ENCODE data around the gene ZNF541.
A peak's percentile ranks its signal among the peaks of the same experiment; 100 is the strongest.

The ZNF541 gene

DNA sequence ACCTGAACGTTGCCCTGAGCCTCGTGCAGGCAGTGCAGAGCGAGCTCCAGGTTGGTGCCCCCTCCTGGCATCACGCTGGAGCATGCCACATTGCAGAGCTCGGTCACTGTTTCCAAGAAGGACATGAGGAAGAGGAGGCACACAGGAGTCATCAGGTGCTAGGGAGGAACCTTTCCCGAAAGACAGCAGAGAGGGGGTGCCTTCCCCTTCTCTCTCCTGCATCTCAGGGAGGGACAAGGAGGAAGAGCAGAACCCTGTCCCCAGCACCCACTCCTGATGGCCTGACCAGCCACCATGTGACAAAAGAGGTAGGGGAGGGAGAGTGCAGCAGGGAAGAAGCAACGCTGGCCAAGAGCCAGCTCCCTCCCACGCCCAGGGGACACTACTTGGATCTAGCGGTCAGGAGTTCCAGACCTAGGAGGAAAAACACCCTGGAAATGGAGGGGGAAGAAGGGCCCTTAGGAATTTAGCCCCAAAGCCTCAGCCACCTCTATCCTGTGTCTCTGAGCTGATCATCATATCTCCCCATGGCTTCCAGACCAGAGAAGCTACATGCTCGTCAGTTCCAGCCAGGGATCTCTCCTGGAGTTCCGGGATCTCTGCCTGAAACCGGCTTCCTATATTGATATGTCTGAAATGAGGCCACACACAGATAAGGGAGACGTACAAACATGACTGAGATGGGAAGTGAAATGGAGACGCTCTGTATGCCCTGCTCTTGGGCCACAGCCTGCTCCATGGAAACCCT lies 41.1 kb downstream of the ZNF541 start:
- H3K4me1 ChIP-seq (ENCODE audit: control insufficient read depth in 1 of 2, insufficient read depth in 2 of 2, low read length in 2 of 2), result no peaks in the 10 kb centered on the region
- H3K27ac ChIP-seq (ENCODE audit: low read depth, low read length), result no peak overlapping the region
- no peaks in the 10 kb centered on the region for H3K9me3 ChIP-seq (ENCODE audit: control insufficient read depth in 1 of 2, low read length in 2 of 2)
- no peaks in the 10 kb centered on the region for H3K27me3 ChIP-seq (ENCODE audit: control insufficient read depth in 1 of 2, insufficient read depth in 2 of 2, low read length in 2 of 2)
- H3K36me3 ChIP-seq (ENCODE audit: control insufficient read depth in 1 of 2, insufficient read depth in 2 of 2, low read length in 2 of 2), result no peaks in the 10 kb centered on the region
- no peak overlapping the region for H3K9ac ChIP-seq (ENCODE audit: low read depth in 1 of 2, low read length in 2 of 2)
- H3K4me3 ChIP-seq (ENCODE audit: low read depth in 1 of 2, low read length in 2 of 2), result no peak overlapping the region

DNA sequence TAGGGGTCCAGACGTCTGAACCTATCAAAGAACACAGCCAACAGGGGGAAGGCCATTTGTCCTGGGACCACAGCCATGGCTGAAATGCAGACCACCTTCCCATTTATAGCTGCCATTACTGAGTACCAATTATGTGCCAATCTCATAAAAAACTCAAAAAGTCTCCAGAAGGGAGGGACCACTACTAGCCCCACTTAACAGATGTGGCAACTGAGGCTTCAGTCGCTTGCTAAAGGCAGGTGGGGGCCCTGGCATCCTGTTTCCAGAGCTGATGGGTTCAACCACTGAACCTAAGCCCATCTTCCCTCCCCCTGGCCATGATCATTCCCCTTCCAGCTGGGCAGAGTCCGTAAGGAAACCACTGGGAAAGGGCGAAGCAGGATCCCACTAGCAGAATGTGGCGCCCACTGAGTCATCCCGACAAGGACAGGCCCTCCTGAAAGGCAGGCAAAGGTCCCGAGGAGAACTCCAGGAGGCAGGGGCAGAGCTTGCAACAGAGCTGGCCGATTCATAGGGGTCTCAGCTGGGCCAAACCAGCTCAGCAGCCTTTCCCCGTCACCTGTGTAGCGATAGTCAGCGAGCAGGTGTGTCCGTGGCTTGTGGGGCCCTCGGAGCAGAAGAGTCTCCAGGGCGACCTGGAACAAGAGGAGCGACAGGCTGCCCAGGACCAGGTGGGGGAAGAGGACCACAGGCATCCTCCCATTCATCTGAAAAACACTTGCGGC lies 43.8 kb downstream of the ZNF541 start:
- H3K27ac ChIP-seq (ENCODE audit: low read depth, low read length), result no peak overlapping the region
- no peaks in the 10 kb centered on the region for H3K4me1 ChIP-seq (ENCODE audit: control insufficient read depth in 1 of 2, insufficient read depth in 2 of 2, low read length in 2 of 2)
- no peak overlapping the region for H3K4me3 ChIP-seq (ENCODE audit: low read depth in 1 of 2, low read length in 2 of 2)
- no peaks in the 10 kb centered on the region for H3K36me3 ChIP-seq (ENCODE audit: control insufficient read depth in 1 of 2, insufficient read depth in 2 of 2, low read length in 2 of 2)
- no peak overlapping the region for H3K9ac ChIP-seq (ENCODE audit: low read depth in 1 of 2, low read length in 2 of 2)
- no peaks in the 10 kb centered on the region for H3K27me3 ChIP-seq (ENCODE audit: control insufficient read depth in 1 of 2, insufficient read depth in 2 of 2, low read length in 2 of 2)
- no peaks in the 10 kb centered on the region for H3K9me3 ChIP-seq (ENCODE audit: control insufficient read depth in 1 of 2, low read length in 2 of 2)

DNA sequence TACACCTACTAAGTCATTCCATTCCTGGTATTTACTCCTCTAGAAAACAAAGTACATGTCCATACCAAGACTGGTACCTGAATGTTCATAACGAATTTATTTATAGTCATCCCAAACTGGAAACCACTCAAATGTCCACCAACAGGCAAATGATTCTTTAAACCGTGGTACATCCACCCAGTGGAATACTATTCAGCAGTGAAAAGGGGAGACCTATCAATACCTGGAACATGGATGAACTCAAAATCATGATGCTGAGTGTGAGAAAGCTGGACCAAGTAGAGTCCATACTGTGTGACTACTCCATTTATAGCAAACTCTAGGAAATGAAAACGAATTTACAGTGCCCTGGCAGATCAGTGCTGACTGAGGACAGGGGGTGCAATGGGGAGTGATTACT lies 46.1 kb downstream of the ZNF541 start:
- Histone ChIP-seq H3K27me3 (ENCODE audit: control insufficient read depth in 1 of 2, insufficient read depth in 2 of 2, low read length in 2 of 2) (no peaks in the 10 kb centered on the region), H3K9ac (ENCODE audit: low read depth in 1 of 2, low read length in 2 of 2) (no peak overlapping the region), H3K4me3 (ENCODE audit: low read depth in 1 of 2, low read length in 2 of 2) (no peak overlapping the region)

DNA sequence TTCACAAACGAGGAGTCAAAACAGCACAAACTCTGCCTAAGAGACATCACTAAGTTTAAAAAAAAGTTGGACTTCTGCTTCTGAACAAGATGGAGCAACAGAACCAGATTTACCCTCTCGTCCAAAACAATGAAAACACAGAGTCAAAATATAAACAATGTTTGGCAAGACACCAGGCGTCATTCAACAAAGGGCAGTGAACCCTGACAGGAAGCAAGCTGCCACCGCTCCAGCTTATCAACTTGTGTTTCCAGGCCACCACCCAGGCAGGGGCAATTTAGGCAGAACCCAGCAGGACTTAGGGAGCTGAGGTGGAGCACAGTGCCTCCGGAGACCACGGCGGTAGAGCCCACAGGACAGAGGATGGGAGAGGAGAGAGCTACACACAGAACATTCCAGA lies 49.5 kb downstream of the ZNF541 start:
- no peaks in the 10 kb centered on the region for H3K9me3 ChIP-seq (ENCODE audit: control insufficient read depth in 1 of 2, low read length in 2 of 2)
- no peak overlapping the region for H3K27ac ChIP-seq (ENCODE audit: low read depth, low read length)
- H3K4me1 ChIP-seq (ENCODE audit: control insufficient read depth in 1 of 2, insufficient read depth in 2 of 2, low read length in 2 of 2), result peaks cover 9 to 12% of the 10 kb centered on the region in 2 donors
- H3K36me3 ChIP-seq (ENCODE audit: control insufficient read depth in 1 of 2, insufficient read depth in 2 of 2, low read length in 2 of 2), result no peaks in the 10 kb centered on the region
- no peak overlapping the region for H3K4me3 ChIP-seq (ENCODE audit: low read depth in 1 of 2, low read length in 2 of 2)
- no peaks in the 10 kb centered on the region for H3K27me3 ChIP-seq (ENCODE audit: control insufficient read depth in 1 of 2, insufficient read depth in 2 of 2, low read length in 2 of 2)
- H3K9ac ChIP-seq (ENCODE audit: low read depth in 1 of 2, low read length in 2 of 2), result peak overlapping the region in 1 of 2 donors; percentile 7

More for the DNA sequence above, 46.1 kb downstream of the ZNF541 start:
- H3K27ac ChIP-seq (ENCODE audit: low read depth, low read length), result no peak overlapping the region
- peaks cover 9 to 11% of the 10 kb centered on the region in 2 donors for H3K4me1 ChIP-seq (ENCODE audit: control insufficient read depth in 1 of 2, insufficient read depth in 2 of 2, low read length in 2 of 2)
- H3K9me3 ChIP-seq (ENCODE audit: control insufficient read depth in 1 of 2, low read length in 2 of 2), result no peaks in the 10 kb centered on the region
- H3K36me3 ChIP-seq (ENCODE audit: control insufficient read depth in 1 of 2, insufficient read depth in 2 of 2, low read length in 2 of 2), result no peaks in the 10 kb centered on the region

All from duodenal mucosa (tissue), 2 donors.